ENCODE measurements around the gene MEI4. TPM values are rescaled to one million over a fixed set of nuclear protein-coding genes. Genes with fewer than 3 reads are reported as not detected.

The MEI4 gene
- total and polyA plus RNA-seq, 3 experiments from 2014 or later = not detected

GRCh38 chr6:77834591-77834996 is 181.8 kb downstream of the MEI4 start:
- ChIA-PET CTCF (no interaction called here), POLR2A (no interaction called here)
- H3K27ac Mint-ChIP-seq = no peak overlapping the region
- H3K9me3 ChIP-seq (ENCODE audit: low read length) = no peaks in the 10 kb centered on the region
- no peaks in the 10 kb centered on the region for H3K27me3 Mint-ChIP-seq
- no peak for DNase-seq
- no peaks in the 10 kb centered on the region for H3K4me1 Mint-ChIP-seq
- H3K27me3 ChIP-seq (ENCODE audit: insufficient read depth, low read length, poor library complexity, severe bottlenecking) = no peaks in the 10 kb centered on the region
- no peak overlapping the region for H3K27ac ChIP-seq (ENCODE audit: low read depth, low read length)
- H3K4me3 Mint-ChIP-seq = no peak overlapping the region
- H3K9me3 Mint-ChIP-seq = peaks cover 0 to 5% (median 0%) of the 10 kb centered on the region in 5 donors
- no peaks in the 10 kb centered on the region for H3K4me1 ChIP-seq (ENCODE audit: insufficient read depth, low read length)
- no peaks in the 10 kb centered on the region for H3K36me3 Mint-ChIP-seq
- H3K36me3 ChIP-seq (ENCODE audit: insufficient read depth, low read length) = no peaks in the 10 kb centered on the region
- no peak overlapping the region for H3K4me3 ChIP-seq (ENCODE audit: low read length)

DNA sequence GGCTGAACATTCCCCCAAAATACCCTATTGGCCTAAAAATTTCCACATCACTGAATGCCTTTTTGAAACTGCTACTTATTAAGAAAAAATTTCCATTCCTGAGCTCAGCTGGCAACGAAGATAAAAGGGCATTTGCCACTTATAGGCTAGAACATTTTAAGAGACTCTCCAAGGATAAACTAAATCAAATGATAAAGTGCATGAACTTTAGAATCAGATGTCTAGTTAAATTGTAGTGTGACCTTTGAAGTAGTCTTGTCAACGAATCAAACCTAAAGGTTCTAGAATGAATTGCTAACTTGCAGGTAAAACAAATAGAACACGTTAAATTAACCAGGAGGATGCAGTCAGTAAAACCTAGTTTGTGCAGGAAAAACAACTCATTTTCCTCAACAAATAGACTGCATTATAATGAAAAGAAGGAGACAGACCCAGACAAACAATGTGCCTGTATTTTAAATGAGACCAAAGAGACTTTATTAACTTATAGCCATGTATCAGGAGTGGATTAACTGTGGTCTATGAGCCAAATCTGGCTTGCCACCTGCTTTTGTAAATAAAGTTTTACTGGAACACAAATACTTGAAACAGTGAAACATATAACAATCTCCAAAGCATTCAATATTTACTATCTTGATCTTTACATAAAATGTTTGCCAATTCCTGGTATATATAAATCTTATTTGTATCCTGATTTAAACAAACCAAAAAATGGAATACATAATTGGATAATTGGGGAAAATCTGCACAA is 184.4 kb downstream of the MEI4 start:
- Mint-ChIP-seq H3K9me3 (peaks cover 0 to 5% (median 0%) of the 10 kb centered on the region in 5 donors), H3K36me3 (no peaks in the 10 kb centered on the region), H3K4me1 (no peaks in the 10 kb centered on the region), H3K27ac (no peak overlapping the region), H3K4me3 (no peak overlapping the region), H3K27me3 (no peaks in the 10 kb centered on the region)
- Histone ChIP-seq H3K36me3 (ENCODE audit: insufficient read depth, low read length) (no peaks in the 10 kb centered on the region), H3K9me3 (ENCODE audit: low read length) (no peaks in the 10 kb centered on the region), H3K27ac (ENCODE audit: low read depth, low read length) (no peak overlapping the region), H3K4me3 (ENCODE audit: low read length) (no peak overlapping the region), H3K4me1 (ENCODE audit: insufficient read depth, low read length) (no peaks in the 10 kb centered on the region), H3K27me3 (ENCODE audit: insufficient read depth, low read length, poor library complexity, severe bottlenecking) (no peaks in the 10 kb centered on the region)
- ChIA-PET POLR2A (no interaction called here), CTCF (no interaction called here)
- DNase-seq = no peak

GRCh38 chr6:77839292-77839691 is 186.5 kb downstream of the MEI4 start:
- Mint-ChIP-seq H3K4me1 (no peaks in the 10 kb centered on the region), H3K9me3 (peaks cover 0 to 3% (median 0%) of the 10 kb centered on the region in 5 donors), H3K4me3 (no peak overlapping the region), H3K27ac (no peak overlapping the region), H3K27me3 (no peaks in the 10 kb centered on the region), H3K36me3 (no peaks in the 10 kb centered on the region)
- H3K9me3 ChIP-seq (ENCODE audit: low read length) = no peaks in the 10 kb centered on the region
- DNase-seq = no peak
- ChIA-PET POLR2A (no interaction called here), CTCF (no interaction called here)
- no peak overlapping the region for H3K27ac ChIP-seq (ENCODE audit: low read depth, low read length)
- H3K36me3 ChIP-seq (ENCODE audit: insufficient read depth, low read length) = no peaks in the 10 kb centered on the region
- no peaks in the 10 kb centered on the region for H3K27me3 ChIP-seq (ENCODE audit: insufficient read depth, low read length, poor library complexity, severe bottlenecking)
- no peak overlapping the region for H3K4me3 ChIP-seq (ENCODE audit: low read length)
- no peaks in the 10 kb centered on the region for H3K4me1 ChIP-seq (ENCODE audit: insufficient read depth, low read length)

- Histone ChIP-seq H3K4me1 (ENCODE audit: insufficient read depth, low read length) (no peaks in the 10 kb centered on the region), H3K27ac (ENCODE audit: low read depth, low read length) (no peak overlapping the region), H3K4me3 (ENCODE audit: low read length) (no peak overlapping the region), H3K9me3 (ENCODE audit: low read length) (no peaks in the 10 kb centered on the region), H3K36me3 (ENCODE audit: insufficient read depth, low read length) (no peaks in the 10 kb centered on the region), H3K27me3 (ENCODE audit: insufficient read depth, low read length, poor library complexity, severe bottlenecking) (no peaks in the 10 kb centered on the region)
- Mint-ChIP-seq H3K27me3 (no peaks in the 10 kb centered on the region), H3K9me3 (peaks cover 0 to 9% (median 5%) of the 10 kb centered on the region in 5 donors), H3K36me3 (no peaks in the 10 kb centered on the region), H3K4me3 (no peak overlapping the region), H3K4me1 (no peaks in the 10 kb centered on the region), H3K27ac (no peak overlapping the region)
- ChIA-PET POLR2A (no interaction called here), CTCF (no interaction called here)
- DNase-seq = no peak
Measured at GRCh38 chr6:77844822-77845221, 192.0 kb downstream of the MEI4 start.

GRCh38 chr6:77853401-77853800 is 200.6 kb downstream of the MEI4 start:
- Histone ChIP-seq H3K4me1 (ENCODE audit: insufficient read depth, low read length) (no peaks in the 10 kb centered on the region), H3K9me3 (ENCODE audit: low read length) (no peaks in the 10 kb centered on the region), H3K27ac (ENCODE audit: low read depth, low read length) (no peak overlapping the region), H3K27me3 (ENCODE audit: insufficient read depth, low read length, poor library complexity, severe bottlenecking) (no peaks in the 10 kb centered on the region), H3K4me3 (ENCODE audit: low read length) (no peak overlapping the region), H3K36me3 (ENCODE audit: insufficient read depth, low read length) (no peaks in the 10 kb centered on the region)
- ChIA-PET CTCF (no interaction called here), POLR2A (no interaction called here)
- H3K36me3 Mint-ChIP-seq = no peaks in the 10 kb centered on the region
- no peak overlapping the region for H3K27ac Mint-ChIP-seq
- DNase-seq = no peak
- H3K27me3 Mint-ChIP-seq = no peaks in the 10 kb centered on the region
- H3K4me3 Mint-ChIP-seq = no peak overlapping the region
- H3K9me3 Mint-ChIP-seq = peaks cover 0 to 7% (median 0%) of the 10 kb centered on the region in 5 donors
- H3K4me1 Mint-ChIP-seq = no peaks in the 10 kb centered on the region

DNA sequence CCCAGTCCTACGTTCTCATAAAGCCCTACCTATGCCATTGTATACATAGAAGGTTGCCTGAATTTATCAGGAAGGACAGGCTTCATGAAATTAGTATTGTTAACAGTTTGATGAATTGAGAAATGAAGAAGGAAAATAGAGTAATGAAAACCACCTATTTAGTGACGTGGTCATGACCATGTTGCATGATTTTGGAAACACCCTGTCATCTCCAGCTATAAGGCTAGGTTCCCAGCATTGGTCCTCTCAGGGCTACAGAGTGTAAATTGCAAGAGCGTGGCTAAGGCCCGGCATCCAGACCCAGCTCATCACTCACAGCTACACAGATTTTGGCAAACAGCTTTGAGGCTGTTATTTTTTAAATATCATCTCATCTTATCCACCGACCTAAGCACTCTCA is 203.6 kb downstream of the MEI4 start:
- ChIA-PET POLR2A (no interaction called here), CTCF (no interaction called here)
- H3K36me3 ChIP-seq (ENCODE audit: insufficient read depth, low read length) = no peaks in the 10 kb centered on the region
- peaks cover 0 to 10% (median 3%) of the 10 kb centered on the region in 5 donors for H3K9me3 Mint-ChIP-seq
- H3K9me3 ChIP-seq (ENCODE audit: low read length) = no peaks in the 10 kb centered on the region
- no peak for DNase-seq
- no peak overlapping the region for H3K27ac ChIP-seq (ENCODE audit: low read depth, low read length)
- no peaks in the 10 kb centered on the region for H3K36me3 Mint-ChIP-seq
- H3K27me3 ChIP-seq (ENCODE audit: insufficient read depth, low read length, poor library complexity, severe bottlenecking) = no peaks in the 10 kb centered on the region
- no peaks in the 10 kb centered on the region for H3K27me3 Mint-ChIP-seq
- H3K4me3 Mint-ChIP-seq = no peak overlapping the region
- H3K27ac Mint-ChIP-seq = no peak overlapping the region
- no peak overlapping the region for H3K4me3 ChIP-seq (ENCODE audit: low read length)
- no peaks in the 10 kb centered on the region for H3K4me1 ChIP-seq (ENCODE audit: insufficient read depth, low read length)
- no peaks in the 10 kb centered on the region for H3K4me1 Mint-ChIP-seq

DNA sequence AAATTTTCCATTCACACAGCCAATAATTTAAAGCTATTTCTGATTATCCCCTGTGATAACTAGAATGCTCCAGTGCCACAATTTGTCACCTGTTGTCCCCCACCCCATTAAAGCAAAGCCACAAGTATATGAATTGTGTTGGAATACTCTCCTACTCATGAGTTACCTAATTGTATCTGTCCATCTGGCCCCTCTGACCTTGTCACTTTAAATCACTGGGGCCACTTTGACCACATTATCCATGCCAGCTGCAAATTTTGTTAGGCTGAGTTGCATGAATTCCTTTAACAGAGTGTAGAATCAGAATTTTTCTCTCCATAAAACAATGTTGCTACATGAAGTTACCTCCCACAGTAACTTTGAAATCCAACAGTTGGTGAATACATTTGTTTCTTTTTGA is 204.6 kb downstream of the MEI4 start:
- Histone ChIP-seq H3K27me3 (ENCODE audit: insufficient read depth, low read length, poor library complexity, severe bottlenecking) (no peaks in the 10 kb centered on the region), H3K27ac (ENCODE audit: low read depth, low read length) (no peak overlapping the region), H3K4me3 (ENCODE audit: low read length) (no peak overlapping the region), H3K36me3 (ENCODE audit: insufficient read depth, low read length) (no peaks in the 10 kb centered on the region), H3K4me1 (ENCODE audit: insufficient read depth, low read length) (no peaks in the 10 kb centered on the region), H3K9me3 (ENCODE audit: low read length) (no peaks in the 10 kb centered on the region)
- no peak for DNase-seq
- Mint-ChIP-seq H3K36me3 (no peaks in the 10 kb centered on the region), H3K4me3 (no peak overlapping the region), H3K9me3 (peaks cover 0 to 16% (median 3%) of the 10 kb centered on the region in 5 donors), H3K4me1 (no peaks in the 10 kb centered on the region), H3K27me3 (no peaks in the 10 kb centered on the region), H3K27ac (no peak overlapping the region)
- CTCF ChIA-PET = no interaction called here
- POLR2A ChIA-PET = no interaction called here

DNA sequence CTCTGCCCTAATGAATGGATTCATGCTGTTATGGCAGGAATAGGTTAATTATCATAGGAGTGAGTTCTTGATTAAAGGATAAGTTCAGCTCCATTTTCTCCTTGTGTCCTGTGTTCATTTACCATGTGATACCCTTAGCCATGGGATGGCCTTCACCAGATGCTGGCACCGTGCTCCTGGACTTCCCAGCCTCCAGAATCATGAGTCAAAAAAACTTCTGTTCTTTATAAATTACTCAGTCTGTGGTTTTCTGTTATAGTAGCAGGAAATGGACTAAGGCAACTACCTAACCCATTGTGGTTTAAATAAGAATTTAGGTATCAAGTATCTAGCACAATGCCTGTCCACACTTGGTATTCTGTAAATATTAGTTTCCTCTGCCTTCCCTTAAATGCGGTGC is 223.5 kb downstream of the MEI4 start:
- no peaks in the 10 kb centered on the region for H3K36me3 Mint-ChIP-seq

More for the DNA sequence above, 223.5 kb downstream of the MEI4 start:
- Histone ChIP-seq H3K27ac (ENCODE audit: low read depth, low read length) (no peak overlapping the region), H3K4me1 (ENCODE audit: insufficient read depth, low read length) (no peaks in the 10 kb centered on the region), H3K27me3 (ENCODE audit: insufficient read depth, low read length, poor library complexity, severe bottlenecking) (no peaks in the 10 kb centered on the region), H3K9me3 (ENCODE audit: low read length) (no peaks in the 10 kb centered on the region), H3K36me3 (ENCODE audit: insufficient read depth, low read length) (no peaks in the 10 kb centered on the region), H3K4me3 (ENCODE audit: low read length) (no peak overlapping the region)
- Mint-ChIP-seq H3K4me3 (no peak overlapping the region), H3K9me3 (peaks cover 2 to 13% (median 3%) of the 10 kb centered on the region in 5 donors), H3K4me1 (no peaks in the 10 kb centered on the region), H3K27me3 (no peaks in the 10 kb centered on the region), H3K27ac (no peak overlapping the region)
- DNase-seq = no peak
- POLR2A ChIA-PET = no interaction called here
- CTCF ChIA-PET = no interaction called here

All from CD8-positive, alpha-beta memory T cell (primary cell).